ENCODE data around the gene XG. TPM values are rescaled to one million over a fixed set of nuclear protein-coding genes. Genes with fewer than 3 reads are reported as not detected.
A peak's percentile ranks its signal among the peaks of the same experiment; 100 is the strongest.

XG gene
- total and polyA plus RNA-seq, 2 of the 8 experiments (the other 6 are each of a cell fraction or from before 2014, with no cell fraction given), result 0.33 to 0.78 TPM

DNA sequence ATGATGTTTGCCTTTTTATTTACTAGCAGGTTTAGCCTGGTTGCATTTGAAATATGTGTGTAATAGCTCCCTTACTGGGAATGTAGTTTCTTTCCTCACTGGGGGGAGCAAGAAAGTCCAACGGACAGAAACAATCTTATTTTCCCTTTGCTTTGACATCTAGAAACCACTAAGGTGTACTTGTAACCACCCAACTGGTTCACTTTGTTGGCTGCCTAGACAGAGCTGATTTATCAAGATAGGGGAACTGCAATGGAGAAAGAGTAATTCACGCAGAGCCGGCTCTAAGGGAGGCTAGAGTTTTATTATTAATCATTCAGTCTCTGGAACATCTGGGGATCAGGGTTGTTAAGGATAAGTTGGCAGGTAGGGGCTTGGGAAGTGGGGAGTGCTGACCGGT lies 30.3 kb downstream of the XG start:
- H3K18ac ChIP-seq (ENCODE audit: extremely low read depth, low read length), result no peak overlapping the region
- no peaks in the 10 kb centered on the region for H3K79me2 ChIP-seq (ENCODE audit: control insufficient read depth in 1 of 2, insufficient read depth in 2 of 2, low read length in 2 of 2)
- H2AK5ac ChIP-seq (ENCODE audit: low read depth, low read length), result no peak overlapping the region
- H3K4me1 ChIP-seq (replicated peaks in 1 of 4; ENCODE audit: control insufficient read depth in 3 of 4, insufficient read depth in 4 of 4, low read length in 3 of 4), result peaks cover 0 to 11% (median 6%) of the 10 kb centered on the region in 4 experiments; a peak in 4 of 7 replicates
- no peak overlapping the region for H4K91ac ChIP-seq (replicated peaks; ENCODE audit: insufficient read length, low read length)
- H3K9ac ChIP-seq (replicated peaks in 1 of 4; ENCODE audit: extremely low read depth in 1 of 4, low read depth in 3 of 4, low read length in 3 of 4), result no peak overlapping the region
- H4K8ac ChIP-seq (ENCODE audit: extremely low read depth, insufficient read depth, low read length), result no peak overlapping the region
- CTCF ChIA-PET (ENCODE audit: partially characterized antibody), result no interaction called here
- no peaks in the 10 kb centered on the region for H3K36me3 ChIP-seq (ENCODE audit: control insufficient read depth in 2 of 4, insufficient read depth in 4 of 4, low read length in 3 of 4)
- H2BK5ac ChIP-seq (ENCODE audit: low read depth, low read length), result peak overlapping the region; percentile 35; the same call in 1 of the 2 replicates
- H3K79me1 ChIP-seq (ENCODE audit: low read depth, low read length), result no peaks in the 10 kb centered on the region
- H2BK20ac ChIP-seq (ENCODE audit: low read length), result no peak overlapping the region
- DNase-seq (ENCODE audit: low read depth in 1 of 2, low spot score in 2 of 2) (no peak), FAIRE-seq (no peak)
- no peaks in the 10 kb centered on the region for H3K27me3 ChIP-seq (replicated peaks in 1 of 4; ENCODE audit: control insufficient read depth in 3 of 4, extremely low read depth in 1 of 4, insufficient read depth in 3 of 4, low read length in 3 of 4)
- H2AFZ ChIP-seq (ENCODE audit: low read length), result no peak overlapping the region
- H3K23ac ChIP-seq (ENCODE audit: insufficient read length), result no peak overlapping the region
- H3K56ac ChIP-seq (replicated peaks; ENCODE audit: insufficient read length, low read depth, low read length), result no peak overlapping the region
- no peak overlapping the region for H2BK120ac ChIP-seq (replicated peaks; ENCODE audit: low read depth, low read length)
- H3K4me2 ChIP-seq (ENCODE audit: insufficient read depth in 1 of 2, low read depth in 2 of 2, low read length in 2 of 2), result peak overlapping the region in 1 of 2 experiments; percentile 1; a peak in 1 of 4 replicates
- H3K4me3 ChIP-seq (ENCODE audit: extremely low read depth in 1 of 4, insufficient read depth in 2 of 4, low read depth in 3 of 4, low read length in 4 of 4), result no peak overlapping the region
- no peak overlapping the region for H2BK15ac ChIP-seq (ENCODE audit: low read length)
- no peaks in the 10 kb centered on the region for H3K9me3 ChIP-seq (ENCODE audit: insufficient read depth in 2 of 2, low read depth in 1 of 2, low read length in 1 of 2)
- POLR2A ChIA-PET (ENCODE audit: partially characterized antibody), result interaction anchor here (1.2 kb wide), 1 partner anchor 18 kb away, joined by 3 read pairs; no protein-coding TSS in a partner anchor
- TF ChIP-seq CHD2 (IDR thresholded peaks at IDR 0.05; ENCODE audit: low read length) (no peak), BACH1 (IDR thresholded peaks at IDR 0.05; ENCODE audit: low read length) (no peak), YY1 (IDR thresholded peaks at IDR 0.05; ENCODE audit: low read depth, low read length) (no peak)
- H4K5ac ChIP-seq (ENCODE audit: insufficient read length, low read depth, low read length), result peak overlapping the region; percentile 44
- H4K20me1 ChIP-seq (replicated peaks in 1 of 2; ENCODE audit: control insufficient read depth in 1 of 2, insufficient read depth in 2 of 2, low read length in 2 of 2), result no peaks in the 10 kb centered on the region
- 41% methylated on average over 4 of the region's 4 CpGs; no CpG with 5 or more reads in 1 of the 2 experiments for WGBS, 2 experiments (ENCODE audit: extremely low coverage in 1 of 2, insufficient coverage in 1 of 2, insufficient read length in 1 of 2, insufficient replicate concordance in 2 of 2, low coverage in 1 of 2, low lambda C conversion rate in 2 of 2, missing lambda C conversion rate in 1 of 2)
- H3K23me2 ChIP-seq (ENCODE audit: low read depth, low read length), result no peaks in the 10 kb centered on the region
- no peak overlapping the region for H3K14ac ChIP-seq (ENCODE audit: insufficient read length)
- no peak overlapping the region for H2BK12ac ChIP-seq (ENCODE audit: low read depth, low read length)
- no peak overlapping the region for H3K4ac ChIP-seq (replicated peaks; ENCODE audit: insufficient read length, low read depth, low read length)
- H3K27ac ChIP-seq (ENCODE audit: low read depth, low read length), result no peak overlapping the region
